VCaP (cell line): ENCODE results near the gene NUP62.

ENCODE experiments used
- H3K27ac ChIP-seq: fragments of 450-650 bp; 2 replicates; pipeline ENCODE4 v1.5.1; 2017
- CTCF ChIP-seq: fragments of 450-650 bp; conservative IDR thresholded peaks from 2 replicates; pipeline ENCODE4 v1.5.1; 2017; ENCODE audit warnings: mild to moderate bottlenecking, moderate library complexity

The NUP62 gene

GRCh38 chr19:49929121-49929610 lies at the start of gene NUP62, which contains the start of gene ATF5:
Gene NUP62 (minus strand): TSS chr19:49929504. CDS start chr19:49909807, 19,697 bp downstream.
Gene ATF5 (plus strand): TSS chr19:49929205. CDS start chr19:49930851, 1,646 bp downstream.
- peak within 1 kb of the TSS; percentile 99 for H3K27ac ChIP-seq
- no peak for TF ChIP-seq CTCF

GRCh38 chr19:49978324-49978723 lies 49.0 kb upstream of the NUP62 start:
- no peak for TF ChIP-seq CTCF
- H3K27ac ChIP-seq, result peak overlapping the region; percentile 59

- no peak for TF ChIP-seq CTCF
- H3K27ac ChIP-seq, result peak overlapping the region; percentile 59
These were observed 48.6 kb upstream of the NUP62 start for GRCh38 chr19:49977881-49978280.

- H3K27ac ChIP-seq, result no peak overlapping the region
- TF ChIP-seq CTCF, result no peak
These were observed 47.8 kb upstream of the NUP62 start for GRCh38 chr19:49977076-49977475.

GRCh38 chr19:49976496-49976895 lies 47.2 kb upstream of the NUP62 start:
- no peak overlapping the region for H3K27ac ChIP-seq
- TF ChIP-seq CTCF, result no peak

GRCh38 chr19:49975051-49975450 lies 45.7 kb upstream of the NUP62 start:
- no peak for TF ChIP-seq CTCF
- no peak overlapping the region for H3K27ac ChIP-seq

GRCh38 chr19:49973987-49974386 lies 44.7 kb upstream of the NUP62 start:
- no peak for TF ChIP-seq CTCF
- H3K27ac ChIP-seq, result no peak overlapping the region
